ENCODE measurements around the gene GMDS.

DNA sequence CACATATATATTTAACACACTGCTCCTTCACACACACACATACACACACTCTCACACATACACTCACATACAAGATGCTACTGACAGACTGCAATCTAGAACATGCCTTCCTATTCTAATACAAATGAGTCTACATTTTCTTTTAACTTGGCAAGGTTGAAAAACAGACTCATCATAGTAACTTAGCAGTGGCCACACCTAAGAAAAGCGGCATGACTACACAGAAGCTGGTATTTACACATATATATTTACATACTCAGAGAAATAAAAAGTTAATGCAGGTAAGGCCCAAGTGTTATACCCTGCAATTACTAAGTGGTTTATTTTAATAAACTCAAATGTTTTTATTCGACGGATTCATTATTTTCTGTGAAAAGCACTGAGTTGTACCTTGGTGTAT is 426.4 kb downstream of the GMDS start:
- no peak for TF ChIP-seq POLR2A (IDR thresholded peaks at IDR 0.05)
- TF ChIP-seq, protein P1, sequence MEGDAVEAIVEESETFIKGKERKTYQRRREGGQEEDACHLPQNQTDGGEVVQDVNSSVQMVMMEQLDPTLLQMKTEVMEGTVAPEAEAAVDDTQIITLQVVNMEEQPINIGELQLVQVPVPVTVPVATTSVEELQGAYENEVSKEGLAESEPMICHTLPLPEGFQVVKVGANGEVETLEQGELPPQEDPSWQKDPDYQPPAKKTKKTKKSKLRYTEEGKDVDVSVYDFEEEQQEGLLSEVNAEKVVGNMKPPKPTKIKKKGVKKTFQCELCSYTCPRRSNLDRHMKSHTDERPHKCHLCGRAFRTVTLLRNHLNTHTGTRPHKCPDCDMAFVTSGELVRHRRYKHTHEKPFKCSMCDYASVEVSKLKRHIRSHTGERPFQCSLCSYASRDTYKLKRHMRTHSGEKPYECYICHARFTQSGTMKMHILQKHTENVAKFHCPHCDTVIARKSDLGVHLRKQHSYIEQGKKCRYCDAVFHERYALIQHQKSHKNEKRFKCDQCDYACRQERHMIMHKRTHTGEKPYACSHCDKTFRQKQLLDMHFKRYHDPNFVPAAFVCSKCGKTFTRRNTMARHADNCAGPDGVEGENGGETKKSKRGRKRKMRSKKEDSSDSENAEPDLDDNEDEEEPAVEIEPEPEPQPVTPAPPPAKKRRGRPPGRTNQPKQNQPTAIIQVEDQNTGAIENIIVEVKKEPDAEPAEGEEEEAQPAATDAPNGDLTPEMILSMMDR (IDR thresholded peaks at IDR 0.05), result no peak

All from Peyer's patch (tissue), 4 donors.